ENCODE data around the gene PPM1A.

- no peak for TF ChIP-seq CTCF (IDR thresholded peaks at IDR 0.05)
- TF ChIP-seq, protein P1, sequence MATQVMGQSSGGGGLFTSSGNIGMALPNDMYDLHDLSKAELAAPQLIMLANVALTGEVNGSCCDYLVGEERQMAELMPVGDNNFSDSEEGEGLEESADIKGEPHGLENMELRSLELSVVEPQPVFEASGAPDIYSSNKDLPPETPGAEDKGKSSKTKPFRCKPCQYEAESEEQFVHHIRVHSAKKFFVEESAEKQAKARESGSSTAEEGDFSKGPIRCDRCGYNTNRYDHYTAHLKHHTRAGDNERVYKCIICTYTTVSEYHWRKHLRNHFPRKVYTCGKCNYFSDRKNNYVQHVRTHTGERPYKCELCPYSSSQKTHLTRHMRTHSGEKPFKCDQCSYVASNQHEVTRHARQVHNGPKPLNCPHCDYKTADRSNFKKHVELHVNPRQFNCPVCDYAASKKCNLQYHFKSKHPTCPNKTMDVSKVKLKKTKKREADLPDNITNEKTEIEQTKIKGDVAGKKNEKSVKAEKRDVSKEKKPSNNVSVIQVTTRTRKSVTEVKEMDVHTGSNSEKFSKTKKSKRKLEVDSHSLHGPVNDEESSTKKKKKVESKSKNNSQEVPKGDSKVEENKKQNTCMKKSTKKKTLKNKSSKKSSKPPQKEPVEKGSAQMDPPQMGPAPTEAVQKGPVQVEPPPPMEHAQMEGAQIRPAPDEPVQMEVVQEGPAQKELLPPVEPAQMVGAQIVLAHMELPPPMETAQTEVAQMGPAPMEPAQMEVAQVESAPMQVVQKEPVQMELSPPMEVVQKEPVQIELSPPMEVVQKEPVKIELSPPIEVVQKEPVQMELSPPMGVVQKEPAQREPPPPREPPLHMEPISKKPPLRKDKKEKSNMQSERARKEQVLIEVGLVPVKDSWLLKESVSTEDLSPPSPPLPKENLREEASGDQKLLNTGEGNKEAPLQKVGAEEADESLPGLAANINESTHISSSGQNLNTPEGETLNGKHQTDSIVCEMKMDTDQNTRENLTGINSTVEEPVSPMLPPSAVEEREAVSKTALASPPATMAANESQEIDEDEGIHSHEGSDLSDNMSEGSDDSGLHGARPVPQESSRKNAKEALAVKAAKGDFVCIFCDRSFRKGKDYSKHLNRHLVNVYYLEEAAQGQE (IDR thresholded peaks at IDR 0.05; ENCODE audit: insufficient read depth in 1 of 2, low read depth in 2 of 2, low read length in 1 of 2) = no peak
- TF ChIP-seq SIN3A (IDR thresholded peaks at IDR 0.05; ENCODE audit: borderline replicate concordance, insufficient read depth, low read depth, low read length) = no peak
Observed at GRCh38 chr14:60211153-60211552, 37.9 kb upstream of the PPM1A start.

Data from Panc1 (cell line).